Measurements from ENCODE around the gene ZNF446. TPM values are rescaled to one million over a fixed set of nuclear protein-coding genes. Genes with fewer than 3 reads are reported as not detected.
A peak's percentile ranks its signal among the peaks of the same experiment; 100 is the strongest.

ZNF446 gene
- total and polyA plus RNA-seq, 9 of the 15 experiments (the other 6 are each of a cell fraction or from before 2014, with no cell fraction given) = 0.07 to 4.8 (median 1.2) TPM

- TF ChIP-seq IRF9 (tag; IDR thresholded peaks at IDR 0.05) (no peak), ZNF76 (CRISPR knock-in tag; IDR thresholded peaks at IDR 0.05; ENCODE audit: borderline replicate concordance) (no peak), SP2 (IDR thresholded peaks at IDR 0.05; ENCODE audit: extremely low read depth, low read depth, low read length, poor library complexity, severe bottlenecking) (no peak), SMARCB1 (IDR thresholded peaks at IDR 0.05; ENCODE audit: insufficient read length, low read depth) (no peak), SMAD3 (CRISPR knock-in tag; conservative IDR thresholded peaks at IDR 0.05) (no peak), PRPF4 (IDR thresholded peaks at IDR 0.05; ENCODE audit: insufficient read depth, low read depth, low read length, poor library complexity, severe bottlenecking) (no peak), CSDE1 (IDR thresholded peaks at IDR 0.05) (peak in 1 of 2 experiments; percentile 72; a peak in 1 of 4 replicates), KDM5B (IDR thresholded peaks at IDR 0.05; ENCODE audit: insufficient replicate concordance, low read depth, low read length) (peak; percentile 73), ZBTB2 (IDR thresholded peaks at IDR 0.05) (no peak), ZNF24 (IDR thresholded peaks at IDR 0.05) (no peak), FOXA1 (IDR thresholded peaks at IDR 0.05; ENCODE audit: borderline replicate concordance) (no peak), RBFOX2 (IDR thresholded peaks at IDR 0.05; ENCODE audit: low read depth, low read length) (peak; percentile 83), FOXK2 (conservative IDR thresholded peaks at IDR 0.05 in 1 of 2, IDR thresholded peaks at IDR 0.05 in 1 of 2; ENCODE audit: low read depth in 2 of 2) (peak in 1 of 2 experiments; percentile 51; a peak in 1 of 4 replicates), ZKSCAN1 (IDR thresholded peaks at IDR 0.05; ENCODE audit: low read depth, low read length) (0 out of 2 replicates have a peak, but pooled peaks have one; percentile 11), CHAMP1 (IDR thresholded peaks at IDR 0.05) (no peak), NONO (IDR thresholded peaks at IDR 0.05; ENCODE audit: low read depth in 2 of 2, low read length in 1 of 2) (peak in 1 of 2 experiments; percentile 24; a peak in 1 of 4 replicates), NCOA2 (IDR thresholded peaks at IDR 0.05; ENCODE audit: partially characterized antibody in 2 of 2) (no peak), PCBP2 (IDR thresholded peaks at IDR 0.05; ENCODE audit: low read depth, low read length, poor library complexity, severe bottlenecking) (no peak), ZNF696 (CRISPR knock-in tag; conservative IDR thresholded peaks at IDR 0.05) (no peak)
Observed at GRCh38 chr19:58475714-58476497, at the start of gene ZNF446 (continued).
